GM23338 (cell line): ENCODE results near the gene GRK5. TPM values are rescaled to one million over a fixed set of nuclear protein-coding genes. Genes with fewer than 3 reads are reported as not detected.

Experiments
- ATAC-seq: fragments of 200-7000 bp; cut with Tn5 transposase; 3 replicates; pipeline ENCODE4 v1.9.1; 2020
- DNase-seq: peaks from one replicate; pipeline ENCODE4 v3.0.0-alpha.2; 2015; ENCODE audit warnings: low spot score
- H2AFZ ChIP-seq: fragments of 200-600 bp; sonication (generic); 2 replicates; pipeline ENCODE4 v1.8.0; 2016; ENCODE audit warnings: antibody characterized with exemption, mild to moderate bottlenecking, moderate library complexity
- H3F3A ChIP-seq: fragments of 200-600 bp; sonication (generic); replicated peaks from 2 replicates; pipeline ENCODE4 v1.8.0; 2017; ENCODE audit warnings: antibody characterized with exemption, mixed run types, low read depth
- H3K27ac ChIP-seq: fragments of 200-600 bp; sonication (generic); 2 replicates; pipeline ENCODE4 v1.6.1; 2016; ENCODE audit warnings: low read depth
- H3K27me3 ChIP-seq: fragments of 200-600 bp; sonication (generic); 2 replicates; pipeline ENCODE4 v1.8.0; 2016; ENCODE audit warnings: mild to moderate bottlenecking, mixed run types, moderate library complexity; ENCODE audit not compliant: insufficient read depth
- H3K36me3 ChIP-seq: fragments of 200-600 bp; sonication (generic); 2 replicates; pipeline ENCODE4 v1.8.0; 2016; ENCODE audit warnings: mild to moderate bottlenecking; ENCODE audit not compliant: insufficient read depth
- H3K4me1 ChIP-seq: fragments of 200-600 bp; sonication (generic); 2 replicates; pipeline ENCODE4 v1.8.0; 2016; ENCODE audit warnings: mild to moderate bottlenecking, moderate library complexity; ENCODE audit not compliant: insufficient read depth
- H3K4me2 ChIP-seq: fragments of 200-600 bp; sonication (generic); 2 replicates; pipeline ENCODE4 v1.7.1; 2017; ENCODE audit warnings: mixed run types
- H3K4me3 ChIP-seq: fragments of 200-600 bp; sonication (generic); 2 replicates; pipeline ENCODE4 v1.6.1; 2016; ENCODE audit warnings: mixed run types
- H3K79me2 ChIP-seq: fragments of 200-600 bp; sonication (generic); replicated peaks from 2 replicates; pipeline ENCODE4 v1.8.0; 2017; ENCODE audit warnings: mild to moderate bottlenecking; ENCODE audit not compliant: insufficient read depth
- H3K9me2 ChIP-seq: fragments of 200-600 bp; sonication (generic); 2 replicates; pipeline ENCODE4 v1.8.0; 2017; ENCODE audit not compliant: insufficient read depth
- H4K20me1 ChIP-seq: fragments of 200-600 bp; sonication (generic); replicated peaks from 2 replicates; pipeline ENCODE4 v1.8.0; 2017; ENCODE audit warnings: mild to moderate bottlenecking; ENCODE audit not compliant: insufficient read depth
- H3K27ac Mint-ChIP-seq: 2 replicates; pipeline ENCODE4 v1.8.0; 2020; ENCODE audit warnings: inconsistent platforms, mild to moderate bottlenecking, moderate library complexity, mixed read lengths
- H3K27me3 Mint-ChIP-seq: 3 replicates; pipeline ENCODE4 v1.8.0; 2022; ENCODE audit warnings: low read depth, mild to moderate bottlenecking, moderate library complexity, mixed read lengths, inconsistent platforms; ENCODE audit not compliant: insufficient read depth, poor library complexity
- H3K36me3 Mint-ChIP-seq: 3 replicates; pipeline ENCODE4 v1.8.0; 2021; ENCODE audit warnings: low read depth, mild to moderate bottlenecking, inconsistent platforms, moderate library complexity, mixed read lengths
- H3K4me1 Mint-ChIP-seq: 3 replicates; pipeline ENCODE4 v1.8.0; 2020; ENCODE audit warnings: mild to moderate bottlenecking, inconsistent platforms, mixed read lengths
- H3K4me3 Mint-ChIP-seq: 3 replicates; pipeline ENCODE4 v1.8.0; 2021; ENCODE audit warnings: moderate library complexity, mild to moderate bottlenecking, inconsistent platforms, mixed read lengths
- H3K9me3 Mint-ChIP-seq: 3 replicates; pipeline ENCODE4 v1.8.0; 2020; ENCODE audit warnings: moderate library complexity, mild to moderate bottlenecking, inconsistent platforms, mixed read lengths
- CTCF ChIP-seq, 2 experiments: fragments of 200-600 bp in 1 of 2; sonication (generic) in 1 of 2; conservative IDR thresholded peaks; 2 replicates each; pipeline versions ENCODE4 v1.5.1 to v1.6.1; 2016 to 2017; ENCODE audit warnings: antibody characterized with exemption in 2 of 2, low read depth in 2 of 2, mild to moderate bottlenecking in 2 of 2, moderate library complexity in 1 of 2
- JUNB ChIP-seq: IDR thresholded peaks from one replicate; pipeline ENCODE4 v1.6.1; 2016; ENCODE audit warnings: antibody characterized with exemption; ENCODE audit not compliant: unreplicated experiment
- NANOG ChIP-seq: IDR thresholded peaks from 2 replicates; pipeline ENCODE4 v1.6.1; 2016; ENCODE audit warnings: antibody characterized with exemption, borderline replicate concordance
- REST ChIP-seq: IDR thresholded peaks from one replicate; pipeline ENCODE4 v1.6.1; 2018; ENCODE audit warnings: antibody characterized with exemption; ENCODE audit not compliant: unreplicated experiment
- STAT1 ChIP-seq: IDR thresholded peaks from one replicate; pipeline ENCODE4 v1.6.1; 2016; ENCODE audit warnings: antibody characterized with exemption; ENCODE audit not compliant: unreplicated experiment
- ZNF114 ChIP-seq: fragments of 250-450 bp; sonication (Bioruptor Pico); IDR thresholded peaks from 2 replicates; pipeline ENCODE4 v1.5.0; 2020; ENCODE audit warnings: mild to moderate bottlenecking, moderate library complexity
- ZNF462 ChIP-seq: fragments of 250-450 bp; sonication (Bioruptor Pico); IDR thresholded peaks from 2 replicates; pipeline ENCODE4 v1.5.0; 2020; ENCODE audit warnings: mild to moderate bottlenecking, moderate library complexity
- polyA plus RNA-seq: library from polyadenylated mRNA; unstranded; fragments of >200 nt; fragmentation: Nextera tagmentation; extraction: Ambion mirVana; gene quantifications from 2 replicates; pipeline ENCODE4 v1.2.1, GENCODE V29; 2016
- total RNA-seq: library from RNA; depleted of rRNA; stranded (reverse); fragments of >200 nt; shearing (Covaris generic); gene quantifications from 2 replicates; pipeline ENCODE4 v1.2.3, GENCODE V29; 2014

Gene GRK5
- total and polyA plus RNA-seq, 2 experiments from 2014 or later = 0.53 to 2.0 TPM

- no peaks in the 10 kb centered on the region for H3K9me3 Mint-ChIP-seq
- Histone ChIP-seq H3K4me1 (no peaks in the 10 kb centered on the region), H3K9me2 (no peaks in the 10 kb centered on the region), H2AFZ (no peak overlapping the region), H3K27ac (no peak overlapping the region), H3K79me2 (no peaks in the 10 kb centered on the region), H3F3A (no peaks in the 10 kb centered on the region), H3K4me2 (no peak overlapping the region), H3K4me3 (no peak overlapping the region), H3K36me3 (no peaks in the 10 kb centered on the region), H3K27me3 (no peaks in the 10 kb centered on the region), H4K20me1 (no peaks in the 10 kb centered on the region)
- DNase-seq (no peak), ATAC-seq (no peak)
- H3K4me3 Mint-ChIP-seq = no peak overlapping the region
- H3K27ac Mint-ChIP-seq = no peak overlapping the region
- TF ChIP-seq STAT1 = no peak
- no peak for TF ChIP-seq ZNF462 (CRISPR knock-in tag)
- no peak for TF ChIP-seq ZNF114
- TF ChIP-seq NANOG = no peak
- no peak for TF ChIP-seq JUNB
- H3K4me1 Mint-ChIP-seq = no peaks in the 10 kb centered on the region
- H3K27me3 Mint-ChIP-seq = peaks cover 6% of the 10 kb centered on the region
- no peaks in the 10 kb centered on the region; the same call in 2 of the 3 replicates for H3K36me3 Mint-ChIP-seq
Measured at GRCh38 chr10:119394657-119395279, 187.4 kb downstream of the GRK5 start.

- no peaks in the 10 kb centered on the region for H3K79me2 ChIP-seq
- no peaks in the 10 kb centered on the region for H4K20me1 ChIP-seq
- no peaks in the 10 kb centered on the region for H3K9me2 ChIP-seq
- Mint-ChIP-seq H3K36me3 (no peaks in the 10 kb centered on the region), H3K27ac (no peak overlapping the region), H3K4me1 (no peaks in the 10 kb centered on the region), H3K9me3 (no peaks in the 10 kb centered on the region), H3K27me3 (peaks cover 9% of the 10 kb centered on the region), H3K4me3 (no peak overlapping the region)
- H3F3A ChIP-seq = no peaks in the 10 kb centered on the region
- DNase-seq (peak; percentile 39), ATAC-seq (peak; percentile 59)
- no peaks in the 10 kb centered on the region for H3K36me3 ChIP-seq
- no peaks in the 10 kb centered on the region for H3K27me3 ChIP-seq
- H3K4me2 ChIP-seq = no peak overlapping the region
- no peak overlapping the region for H3K27ac ChIP-seq
- no peak overlapping the region for H3K4me3 ChIP-seq
- no peaks in the 10 kb centered on the region for H3K4me1 ChIP-seq
- H2AFZ ChIP-seq = no peak overlapping the region
- TF ChIP-seq CTCF (conservative IDR thresholded peaks at IDR 0.05; ENCODE audit: low read depth in 2 of 2) (no peak), REST (no peak)
Measured at GRCh38 chr10:119395280-119396007, 188.1 kb downstream of the GRK5 start.
